SKM-1 treated with dmso at 0.1 percent for 144 hours (cell line): ENCODE measurements around the gene RALGPS2.

Experiments
- DNase-seq: peaks from one replicate; lab custom pipeline; 2025; ENCODE audit not compliant: unreplicated experiment; lab: John Stamatoyannopoulos, UW

Gene RALGPS2

GRCh38 chr1:178912597-178912996 is 187.6 kb downstream of the RALGPS2 start:
- no peak for DNase-seq

DNA sequence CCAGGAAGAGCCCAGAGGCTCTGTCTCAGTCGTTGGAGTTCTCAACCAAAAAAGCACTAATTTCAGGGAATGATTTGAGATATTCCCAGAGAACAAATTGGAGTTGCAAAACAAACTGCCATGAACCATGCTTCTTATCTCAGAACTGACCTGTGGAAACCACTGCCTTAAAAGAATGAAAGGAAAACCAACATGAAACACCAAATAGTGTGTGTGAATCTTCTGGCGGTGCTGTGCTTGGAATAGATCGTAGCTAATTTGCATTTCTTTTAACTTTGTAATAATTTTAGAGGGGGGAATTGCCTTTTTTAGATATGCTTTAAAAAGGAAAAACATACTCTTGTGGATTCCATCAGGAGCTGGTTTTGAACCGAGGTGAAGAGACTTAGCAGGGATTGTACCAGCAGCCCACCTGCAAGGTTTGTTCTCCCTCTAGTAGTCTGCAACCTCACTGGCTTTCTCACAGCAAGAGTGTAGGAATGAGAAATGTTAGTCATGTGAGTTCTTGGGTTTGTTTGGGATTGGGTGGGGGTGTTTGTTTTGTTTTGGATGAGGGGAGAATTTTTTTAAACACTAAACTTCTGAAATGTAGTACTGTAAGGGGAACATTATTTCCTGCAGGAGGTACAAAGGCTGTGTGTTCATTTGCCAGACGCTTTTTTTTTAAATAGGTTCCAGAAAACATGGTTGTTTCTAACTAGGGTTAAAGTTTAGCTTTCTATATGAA is 191.6 kb downstream of the RALGPS2 start:
- no peak for DNase-seq

- no peak for DNase-seq
Observed at GRCh38 chr1:178918308-178918707, 193.3 kb downstream of the RALGPS2 start.

GRCh38 chr1:178918955-178919354 is 193.9 kb downstream of the RALGPS2 start:
- DNase-seq, result no peak

DNA sequence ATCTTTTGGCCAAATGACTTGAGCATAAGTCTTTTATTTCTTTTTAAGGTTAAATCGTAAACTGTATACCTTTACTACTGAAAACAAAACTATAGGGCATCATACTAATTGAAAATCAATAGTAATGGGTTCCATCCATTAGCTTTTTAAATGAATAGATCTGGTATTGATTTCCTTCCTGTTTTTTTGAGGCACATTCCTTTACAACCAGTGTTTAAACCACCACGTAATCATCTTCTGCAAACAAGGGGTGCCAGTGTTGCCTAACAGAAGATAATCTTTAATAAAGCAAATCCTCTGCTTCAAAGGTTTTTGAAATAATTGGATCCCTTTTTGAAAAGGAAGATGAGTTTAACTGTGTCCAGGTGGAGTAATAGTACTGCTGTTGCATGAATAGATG is 194.5 kb downstream of the RALGPS2 start:
- DNase-seq, result no peak

DNA sequence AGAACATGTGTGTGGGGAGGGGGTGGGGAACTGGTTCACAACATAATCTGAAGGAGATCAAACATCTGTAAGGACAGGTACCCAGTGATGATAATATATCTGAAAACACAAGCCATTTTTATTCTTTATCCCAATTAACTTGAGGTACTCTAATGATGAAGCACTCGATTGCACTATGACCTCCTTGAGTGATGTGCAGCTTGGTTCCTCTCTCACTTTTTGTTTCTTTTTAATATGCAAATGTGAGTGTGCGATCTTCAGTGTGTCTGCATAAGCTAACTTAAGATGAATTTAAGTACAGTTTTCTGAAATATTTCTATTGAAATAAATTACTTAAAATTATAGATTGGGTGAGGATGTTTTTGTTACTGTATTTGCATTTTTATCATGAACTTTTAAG is 196.5 kb downstream of the RALGPS2 start:
- no peak for DNase-seq

- DNase-seq, result no peak
Observed at GRCh38 chr1:178923512-178923911, 198.5 kb downstream of the RALGPS2 start.

DNA sequence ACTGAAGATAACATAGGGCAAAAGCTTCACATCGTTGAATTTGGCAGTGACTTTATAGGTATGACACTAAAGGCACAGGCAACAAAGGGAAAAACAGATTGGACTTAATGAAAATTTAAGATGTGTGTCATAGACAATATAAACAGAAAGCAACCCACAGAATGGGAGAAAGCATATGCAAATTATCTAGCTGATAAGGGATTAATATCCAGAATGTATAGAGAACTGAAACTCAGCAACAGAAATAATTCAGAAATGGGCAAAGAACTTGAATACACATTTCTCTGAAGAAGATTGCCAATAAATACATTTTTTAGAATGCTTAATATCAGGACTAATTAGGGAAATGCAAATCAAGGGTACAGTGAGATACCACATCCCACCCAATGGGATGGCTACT is 201.0 kb downstream of the RALGPS2 start:
- no peak for DNase-seq

- DNase-seq, result no peak
Observed at GRCh38 chr1:178927003-178927402, 202.0 kb downstream of the RALGPS2 start.

DNA sequence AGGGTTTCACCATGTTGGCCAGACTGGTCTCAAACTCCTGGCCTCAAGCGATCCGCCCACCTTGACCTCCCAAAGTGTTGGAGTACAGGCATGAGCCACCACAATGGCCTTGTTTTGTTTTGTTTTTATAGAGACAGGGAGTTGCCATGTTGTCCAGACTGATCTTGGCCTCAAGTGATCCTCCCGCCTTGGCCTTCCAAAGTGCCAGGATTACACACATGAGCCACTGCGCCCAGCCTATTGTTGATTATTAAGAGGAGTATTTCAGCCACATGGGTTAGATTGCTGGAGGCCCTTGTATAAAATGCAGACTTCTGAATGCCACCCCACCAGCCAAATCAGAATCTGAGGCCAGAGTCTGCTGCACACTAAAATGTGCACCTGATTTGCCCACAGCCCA is 203.0 kb downstream of the RALGPS2 start:
- no peak for DNase-seq

GRCh38 chr1:178928976-178929375 is 203.9 kb downstream of the RALGPS2 start:
- no peak for DNase-seq

DNA sequence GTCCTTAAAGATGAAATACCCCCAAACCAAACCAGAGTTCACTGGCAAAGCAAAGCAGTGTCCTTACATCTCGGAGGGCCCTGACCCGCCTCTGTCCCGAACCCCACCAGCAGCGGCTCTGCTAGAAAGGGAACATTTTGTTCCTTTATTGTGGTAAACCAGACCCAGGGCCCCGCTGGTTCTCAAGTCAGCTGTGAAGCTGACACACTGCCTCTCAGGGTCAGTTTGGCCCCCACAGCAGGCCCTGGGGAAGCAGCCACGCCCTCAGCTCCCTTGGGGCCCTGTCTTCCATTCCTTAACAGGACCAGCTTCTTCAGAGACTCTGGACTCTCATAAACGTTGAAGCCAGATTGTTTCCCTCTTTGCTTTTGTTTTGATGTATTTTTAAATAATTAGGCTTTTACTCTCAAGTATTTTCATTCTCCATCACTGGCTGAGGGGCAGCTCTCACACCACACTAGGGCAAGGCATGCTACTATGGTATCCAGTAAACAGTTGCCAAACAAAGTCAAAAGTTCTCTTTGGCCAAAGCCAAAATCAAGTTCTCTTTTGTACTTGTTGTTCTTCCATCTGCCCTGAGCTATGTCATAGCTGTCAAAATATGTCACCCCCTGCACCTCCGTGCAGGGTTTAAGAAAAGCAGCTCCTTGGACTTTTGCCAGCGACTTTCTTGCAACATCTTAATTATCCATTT is 207.0 kb downstream of the RALGPS2 start:
- DNase-seq, result peak; percentile 50

- DNase-seq, result no peak
Observed at GRCh38 chr1:178932552-178932906, 207.5 kb downstream of the RALGPS2 start.

DNA sequence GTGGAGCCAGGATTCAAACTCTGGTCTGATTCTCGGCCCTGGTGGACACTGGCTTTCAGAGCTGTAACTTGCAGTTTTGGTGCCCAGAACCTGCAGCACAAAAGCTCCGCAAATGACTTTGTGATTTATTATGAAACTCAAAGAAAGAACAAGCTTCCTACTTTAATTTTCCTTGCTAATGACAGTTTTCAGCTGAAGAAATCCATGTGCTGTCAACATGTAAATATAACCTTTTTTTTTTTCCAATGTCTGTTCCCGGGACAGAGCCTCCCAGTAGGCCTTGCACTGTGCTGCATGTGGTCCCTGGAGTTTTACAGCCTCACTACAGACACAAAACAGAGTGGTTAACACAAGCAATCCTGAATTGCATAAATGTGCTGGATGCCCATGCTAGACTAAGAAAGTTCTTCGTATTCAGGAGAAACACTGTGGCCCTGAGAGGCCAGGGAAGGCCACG is 208.1 kb downstream of the RALGPS2 start:
- DNase-seq, result no peak

DNA sequence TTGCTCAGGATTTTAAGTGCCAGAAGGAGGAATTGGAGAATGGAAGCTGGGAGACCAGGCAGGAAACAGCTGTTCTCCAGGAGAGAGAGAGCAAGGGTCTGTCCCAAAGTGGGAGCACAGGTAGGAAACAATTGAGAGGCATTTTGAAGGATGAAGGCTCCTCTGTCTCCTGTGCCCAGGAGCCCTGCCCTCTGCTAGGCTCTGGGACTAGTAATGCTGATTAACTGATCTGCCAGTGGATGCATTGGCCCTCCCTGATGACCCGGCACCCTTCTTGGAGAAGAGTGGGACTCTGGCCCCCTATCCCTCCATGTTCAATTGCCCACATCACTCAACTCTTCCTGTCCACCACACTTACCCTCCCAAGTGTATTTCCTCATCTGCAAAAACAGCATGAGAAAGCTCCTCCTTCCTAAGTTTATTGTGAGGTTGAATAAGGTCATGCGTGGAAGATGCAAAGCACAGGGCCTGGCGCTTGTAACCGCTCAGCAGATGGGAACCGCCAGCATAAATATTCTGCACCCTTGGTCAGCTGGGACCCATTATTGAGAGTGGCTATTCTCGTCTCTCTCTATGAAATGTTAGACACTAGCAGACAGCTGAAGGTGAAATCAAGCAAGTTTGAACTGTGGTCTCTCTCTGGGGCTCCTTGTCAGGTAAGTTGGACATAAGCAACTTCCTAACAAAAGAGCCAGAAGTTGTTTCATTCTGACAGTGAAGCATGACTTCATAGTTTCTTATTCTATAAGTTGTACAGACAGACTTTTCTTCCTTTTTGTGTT is 208.9 kb downstream of the RALGPS2 start:
- peak; percentile 76 for DNase-seq

DNA sequence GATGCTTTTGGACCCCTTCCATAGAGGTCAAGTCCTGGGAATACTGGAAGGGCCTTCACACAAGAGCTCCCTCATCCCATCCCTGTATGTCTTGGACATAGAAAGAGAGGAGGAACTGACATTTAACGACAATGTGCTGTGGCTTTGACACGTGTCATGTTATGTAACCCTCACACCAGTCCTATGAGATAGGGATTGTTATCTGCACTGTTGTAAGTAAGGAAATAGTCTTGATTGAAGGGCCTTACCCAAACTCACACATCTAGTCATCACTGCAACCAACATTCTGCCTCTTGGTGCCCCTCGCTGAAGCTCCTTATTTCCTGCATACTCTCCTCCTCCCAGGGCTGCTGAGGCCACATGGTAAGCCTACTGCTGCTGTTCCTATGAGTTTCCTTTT is 209.5 kb downstream of the RALGPS2 start:
- peak; percentile 97 for DNase-seq

DNA sequence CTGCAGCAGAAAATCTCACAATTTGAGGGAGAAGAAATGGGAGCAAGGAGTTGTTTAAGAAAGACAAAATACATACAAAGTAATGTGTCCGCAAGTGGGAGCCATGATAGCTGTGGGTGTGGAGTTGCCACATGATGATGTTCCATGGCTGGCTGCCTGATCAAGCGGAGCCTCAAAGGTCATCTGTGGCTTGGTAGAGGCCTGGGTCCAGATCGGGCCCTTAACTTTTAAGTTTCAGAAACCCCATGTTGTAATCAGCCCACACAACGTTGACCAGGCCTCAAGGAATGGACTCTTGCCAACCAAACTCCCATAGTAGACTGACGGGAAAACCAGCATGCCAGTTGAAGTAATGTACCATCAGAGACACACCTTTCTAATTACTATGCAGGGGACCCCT is 210.6 kb downstream of the RALGPS2 start:
- no peak for DNase-seq

DNA sequence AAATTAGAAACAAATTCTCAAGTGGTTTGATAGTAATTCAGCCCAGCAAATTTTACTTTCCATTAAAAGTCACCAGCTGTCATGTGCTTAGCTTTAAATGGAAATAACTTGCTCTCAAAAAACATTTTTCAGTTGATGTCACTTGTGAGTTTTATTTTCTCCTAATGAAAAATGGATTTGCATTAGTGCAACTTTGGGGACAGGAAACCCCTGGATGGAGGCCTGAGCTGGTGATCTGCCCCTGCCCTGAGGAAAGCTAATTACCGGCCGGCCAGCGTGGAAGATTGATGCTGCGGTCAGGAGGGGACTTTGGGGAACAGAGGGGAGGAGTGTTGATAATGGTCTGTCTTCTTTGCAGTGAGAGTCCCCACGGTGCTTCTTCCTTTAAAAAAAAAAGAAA is 212.7 kb downstream of the RALGPS2 start:
- DNase-seq, result no peak

- DNase-seq, result no peak
Observed at GRCh38 chr1:178938101-178938958, 213.3 kb downstream of the RALGPS2 start.

DNA sequence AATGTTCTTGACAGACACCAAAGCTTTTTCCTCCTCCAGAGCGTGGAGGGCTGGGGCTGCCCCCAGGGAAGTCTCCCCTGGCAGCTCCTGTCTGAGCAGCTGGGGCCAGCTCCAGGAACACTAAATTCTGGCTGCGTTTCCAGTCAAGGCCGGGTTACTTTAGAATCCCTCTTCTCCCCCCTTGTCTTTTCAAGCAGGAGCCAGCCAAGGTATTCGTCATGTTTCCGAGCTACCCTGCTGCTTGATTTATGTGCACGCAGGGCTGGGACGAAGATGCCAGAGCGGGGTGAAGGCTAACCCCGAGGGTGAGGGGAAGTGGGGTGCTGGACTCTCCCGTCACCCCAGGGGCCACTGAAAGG is 213.9 kb downstream of the RALGPS2 start:
- DNase-seq, result no peak
